Stomach smooth muscle (tissue), 2 donors: ENCODE results near the gene RELL1.
"Not testable (repeated sequence)": the region's sequence is repeated elsewhere in the genome, so short reads cannot be mapped to it uniquely, and the experiment has no call there.

Source experiments
- H3K27ac ChIP-seq: one replicate; pipeline ENCODE4 v1.7.0; 2013; ENCODE audit warnings: mild to moderate bottlenecking, low read length, inconsistent platforms
- H3K27me3 ChIP-seq, 2 donors: one replicate each; pipeline ENCODE4 v1.7.0; 2013; ENCODE audit warnings: low read length in 2 of 2; ENCODE audit not compliant: insufficient read depth in 2 of 2, control insufficient read depth in 1 of 2
- H3K36me3 ChIP-seq, 2 donors: one replicate each; pipeline ENCODE4 v1.7.0; 2013; ENCODE audit warnings: low read length in 2 of 2; ENCODE audit not compliant: control insufficient read depth in 2 of 2, insufficient read depth in 2 of 2
- H3K4me1 ChIP-seq: one replicate; pipeline ENCODE4 v1.7.0; 2013; ENCODE audit warnings: low read length; ENCODE audit not compliant: control insufficient read depth, insufficient read depth
- H3K4me3 ChIP-seq, 2 donors: one replicate each; pipeline ENCODE4 v1.7.0; 2013; ENCODE audit warnings: low read length in 2 of 2
- H3K9ac ChIP-seq, 2 donors: one replicate each; pipeline ENCODE4 v1.7.0; 2013; ENCODE audit warnings: low read length in 2 of 2, mild to moderate bottlenecking in 1 of 2
- H3K9me3 ChIP-seq, 2 donors: one replicate each; pipeline ENCODE4 v1.7.0; 2013; ENCODE audit warnings: low read length in 2 of 2; ENCODE audit not compliant: control insufficient read depth in 2 of 2
- donor health status: healthy.
- donor health status: Pancreatic carcinoma.

Gene RELL1

GRCh38 chr4:37678624-37679023, 7.6 kb downstream of the RELL1 start:
- Histone ChIP-seq H3K9me3 (no peaks in the 10 kb centered on the region), H3K4me1 (peaks cover 23% of the 10 kb centered on the region), H3K27me3 (no peaks in the 10 kb centered on the region), H3K9ac (no peak overlapping the region), H3K4me3 (peak overlapping the region in 1 of 2 donors; percentile 1), H3K27ac (no peak overlapping the region), H3K36me3 (no peaks in the 10 kb centered on the region)

GRCh38 chr4:37675587-37676290, 10.4 kb downstream of the RELL1 start:
- Histone ChIP-seq H3K27ac (no peak overlapping the region), H3K4me1 (peaks cover 29% of the 10 kb centered on the region), H3K36me3 (no peaks in the 10 kb centered on the region), H3K9me3 (no peaks in the 10 kb centered on the region), H3K27me3 (no peaks in the 10 kb centered on the region), H3K4me3 (peak overlapping the region; percentile 4 to 7), H3K9ac (no peak overlapping the region)

DNA sequence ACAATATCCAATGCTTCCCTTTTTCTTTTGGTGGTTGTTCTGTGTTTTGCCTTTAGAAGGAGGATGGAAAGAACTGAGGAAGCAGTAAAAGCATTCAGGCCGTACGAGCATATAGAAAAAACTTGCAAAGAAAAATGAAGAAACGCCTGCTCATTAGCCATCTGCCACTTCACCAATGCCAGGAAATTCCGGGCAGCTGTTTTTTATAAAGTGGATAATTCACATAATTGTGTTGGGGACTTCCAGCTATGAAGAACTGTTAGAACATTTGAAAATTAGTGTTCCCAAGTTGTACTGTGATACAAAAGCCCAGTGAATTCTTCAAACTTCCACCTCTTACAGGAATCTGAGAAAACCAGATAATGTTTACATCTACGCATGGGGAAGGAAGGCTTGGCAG, 11.7 kb downstream of the RELL1 start:
- no peak overlapping the region for H3K9ac ChIP-seq
- H3K27me3 ChIP-seq = no peaks in the 10 kb centered on the region
- peaks cover 29% of the 10 kb centered on the region for H3K4me1 ChIP-seq
- H3K9me3 ChIP-seq = no peaks in the 10 kb centered on the region
- no peak overlapping the region for H3K27ac ChIP-seq
- H3K4me3 ChIP-seq = no peak overlapping the region
- no peaks in the 10 kb centered on the region for H3K36me3 ChIP-seq

DNA sequence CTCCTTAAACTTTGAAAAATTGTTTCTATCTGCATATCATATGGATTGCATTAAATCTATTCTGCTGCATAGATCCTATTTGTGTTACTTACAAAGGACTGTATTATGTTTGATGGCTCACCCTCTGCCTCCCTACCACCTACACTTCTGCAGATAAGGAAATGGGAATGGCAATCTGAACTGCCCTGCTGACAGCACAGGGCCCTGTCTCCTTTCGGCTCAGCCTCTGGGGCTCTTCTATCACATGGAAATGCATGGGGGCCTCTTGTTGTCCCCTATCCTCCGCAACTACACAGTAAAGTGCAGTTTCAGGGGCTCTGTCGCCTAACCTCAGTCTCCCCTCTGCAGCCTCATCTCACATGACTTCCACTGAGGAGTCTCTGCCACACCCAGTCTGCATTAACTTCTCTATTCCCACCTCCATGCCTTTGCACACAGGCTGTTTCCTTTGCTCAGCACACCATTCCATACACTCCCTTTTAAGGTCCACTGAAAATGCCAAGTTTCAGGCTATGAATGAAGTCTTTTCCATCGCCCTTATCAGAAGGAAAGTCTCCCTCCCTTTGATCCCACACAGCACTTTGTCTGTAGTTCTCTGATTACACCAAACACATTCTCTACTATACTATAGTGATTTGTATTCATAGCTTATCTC, 12.5 kb downstream of the RELL1 start:
- Histone ChIP-seq H3K4me1 (peaks cover 25% of the 10 kb centered on the region), H3K27me3 (no peaks in the 10 kb centered on the region), H3K9ac (no peak overlapping the region), H3K36me3 (no peaks in the 10 kb centered on the region), H3K27ac (no peak overlapping the region), H3K9me3 (no peaks in the 10 kb centered on the region), H3K4me3 (no peak overlapping the region)

GRCh38 chr4:37671072-37671471, 15.1 kb downstream of the RELL1 start:
- Histone ChIP-seq H3K27ac (no peak overlapping the region), H3K9me3 (no peaks in the 10 kb centered on the region), H3K9ac (no peak overlapping the region), H3K27me3 (no peaks in the 10 kb centered on the region), H3K4me3 (no peak overlapping the region), H3K4me1 (peaks cover 25% of the 10 kb centered on the region), H3K36me3 (no peaks in the 10 kb centered on the region)

GRCh38 chr4:37670249-37670648, 15.9 kb downstream of the RELL1 start:
- Histone ChIP-seq H3K9ac (no peak overlapping the region), H3K4me1 (peaks cover 26% of the 10 kb centered on the region), H3K36me3 (no peaks in the 10 kb centered on the region), H3K27ac (no peak overlapping the region), H3K4me3 (no peak overlapping the region), H3K9me3 (no peaks in the 10 kb centered on the region), H3K27me3 (no peaks in the 10 kb centered on the region)

GRCh38 chr4:37669124-37669523, 17.1 kb downstream of the RELL1 start:
- H3K36me3 ChIP-seq, H3K27ac ChIP-seq, H3K27me3 ChIP-seq, H3K9me3 ChIP-seq, H3K4me3 ChIP-seq, H3K9ac ChIP-seq: not testable (repeated sequence)
- peaks cover 33% of the 10 kb centered on the region for H3K4me1 ChIP-seq

DNA sequence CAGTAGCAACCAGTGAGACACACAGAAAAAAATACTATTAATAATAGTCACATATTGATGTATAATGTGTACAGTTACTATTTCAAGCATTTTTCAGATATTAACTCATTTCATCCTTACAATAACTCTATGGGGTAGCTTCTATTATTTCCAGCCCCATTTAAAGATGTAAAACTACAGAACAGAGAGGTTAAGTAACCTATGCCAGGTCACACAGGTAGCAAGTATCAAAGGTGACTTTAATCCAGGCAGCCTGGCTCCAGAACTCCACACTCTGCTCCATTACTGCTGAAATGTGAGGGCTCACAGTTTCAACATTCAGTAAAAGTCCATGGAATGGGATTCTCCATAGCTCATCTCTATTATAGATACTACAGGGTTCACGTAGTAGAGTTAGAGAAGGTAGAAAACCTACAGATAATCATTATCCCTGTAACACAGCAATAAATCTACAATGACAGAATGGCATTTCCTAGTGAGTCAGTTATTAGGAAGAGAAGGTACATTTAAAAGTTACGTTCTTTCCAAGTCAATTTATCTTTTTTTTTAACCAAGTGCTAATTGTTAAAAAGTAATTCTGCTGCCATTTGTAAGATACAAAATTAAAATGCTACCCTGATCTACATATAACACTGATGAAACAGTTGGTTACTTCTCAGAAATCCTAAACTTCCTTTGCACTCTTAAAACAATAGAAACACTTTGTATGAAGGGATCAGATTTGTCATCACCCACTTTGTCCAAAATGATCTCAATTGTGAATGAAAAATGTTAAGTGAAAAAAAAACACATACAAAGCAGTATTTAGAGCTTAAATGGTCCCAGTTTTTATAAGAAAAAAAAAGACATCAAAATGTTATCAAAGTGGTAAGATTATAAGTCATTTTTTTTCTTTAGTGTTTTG, 18.7 kb downstream of the RELL1 start:
- no peaks in the 10 kb centered on the region for H3K36me3 ChIP-seq
- H3K27ac ChIP-seq = no peak overlapping the region
- peaks cover 36% of the 10 kb centered on the region for H3K4me1 ChIP-seq
- H3K9ac ChIP-seq = no peak overlapping the region
- H3K9me3 ChIP-seq = no peaks in the 10 kb centered on the region
- H3K4me3 ChIP-seq = no peak overlapping the region
- H3K27me3 ChIP-seq = no peaks in the 10 kb centered on the region

GRCh38 chr4:37666625-37667071, 19.5 kb downstream of the RELL1 start:
- peak overlapping the region; percentile 74 for H3K27ac ChIP-seq
- H3K9ac ChIP-seq = no peak overlapping the region
- H3K4me1 ChIP-seq = peaks cover 44% of the 10 kb centered on the region
- no peak overlapping the region for H3K4me3 ChIP-seq
- H3K9me3 ChIP-seq = no peaks in the 10 kb centered on the region
- H3K27me3 ChIP-seq = no peaks in the 10 kb centered on the region
- H3K36me3 ChIP-seq = no peaks in the 10 kb centered on the region

GRCh38 chr4:37665333-37666320, 20.5 kb downstream of the RELL1 start:
- Histone ChIP-seq H3K9ac (peak overlapping the region in 1 of 2 donors; percentile 13), H3K4me3 (peak overlapping the region; percentile 0 to 47), H3K27ac (peak overlapping the region; percentile 74), H3K27me3 (no peaks in the 10 kb centered on the region), H3K4me1 (peaks cover 46% of the 10 kb centered on the region), H3K9me3 (no peaks in the 10 kb centered on the region), H3K36me3 (no peaks in the 10 kb centered on the region)
